Fibroblast of skin of scalp (primary cell): ENCODE results near the gene PSAP.

ENCODE experiments used
- DNase-seq: peaks from one replicate; pipeline ENCODE4 v3.0.0-alpha.2; 2013

PSAP gene

DNA sequence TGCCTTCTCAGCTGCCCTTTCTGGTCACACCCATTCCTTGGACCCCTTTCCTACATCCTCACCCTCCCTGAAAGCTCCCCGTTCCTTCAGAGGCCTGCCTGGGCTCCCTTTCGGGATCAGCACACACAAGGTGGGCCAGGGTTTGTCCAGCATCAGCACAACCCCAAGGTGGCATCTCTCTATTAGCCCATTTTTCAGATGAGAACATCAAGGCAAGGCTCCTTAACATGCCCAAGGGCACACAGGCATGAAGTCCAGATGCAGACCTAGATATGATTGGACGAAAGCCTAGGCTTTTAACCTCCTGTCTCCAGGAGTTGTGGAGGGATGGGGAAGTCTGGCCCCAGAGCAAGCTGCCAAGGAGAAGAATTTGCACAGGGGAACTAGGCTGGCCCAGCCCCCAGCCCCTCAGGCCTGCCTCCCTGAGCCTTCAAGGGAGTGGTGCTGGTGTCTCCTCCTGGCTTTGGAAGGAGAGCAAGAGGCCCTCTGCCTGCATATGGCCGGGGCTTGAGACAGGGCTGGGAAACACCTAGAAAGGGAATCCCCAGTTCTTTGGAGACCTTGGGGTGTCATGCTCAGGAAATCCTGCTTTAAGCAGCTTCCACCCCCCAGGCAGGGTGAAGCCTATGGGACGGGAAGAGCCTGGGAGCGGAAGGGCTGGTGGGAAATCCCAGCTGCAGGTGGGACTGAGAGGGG lies 68.7 kb downstream of the PSAP start:
- no peak for DNase-seq

DNA sequence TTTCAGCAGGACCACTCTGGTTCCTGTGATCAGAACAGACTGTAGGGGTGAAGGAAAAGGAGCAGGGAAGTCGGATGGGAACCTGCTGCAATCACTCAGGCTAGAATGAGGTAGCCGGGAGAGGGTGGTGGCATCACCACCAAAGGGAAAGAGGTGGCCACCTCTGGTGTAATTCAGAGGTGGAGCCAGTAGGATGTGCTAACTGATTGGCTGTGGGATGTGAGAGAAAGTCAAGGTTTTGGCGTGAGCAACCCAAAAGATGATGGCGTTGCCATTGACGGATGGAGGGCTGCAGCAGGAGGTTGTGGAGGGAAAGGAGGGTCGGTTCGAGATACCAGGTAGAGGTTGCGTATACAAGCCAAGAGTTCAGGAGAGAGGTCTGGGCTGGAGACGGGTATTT lies 70.3 kb downstream of the PSAP start:
- no peak for DNase-seq

DNA sequence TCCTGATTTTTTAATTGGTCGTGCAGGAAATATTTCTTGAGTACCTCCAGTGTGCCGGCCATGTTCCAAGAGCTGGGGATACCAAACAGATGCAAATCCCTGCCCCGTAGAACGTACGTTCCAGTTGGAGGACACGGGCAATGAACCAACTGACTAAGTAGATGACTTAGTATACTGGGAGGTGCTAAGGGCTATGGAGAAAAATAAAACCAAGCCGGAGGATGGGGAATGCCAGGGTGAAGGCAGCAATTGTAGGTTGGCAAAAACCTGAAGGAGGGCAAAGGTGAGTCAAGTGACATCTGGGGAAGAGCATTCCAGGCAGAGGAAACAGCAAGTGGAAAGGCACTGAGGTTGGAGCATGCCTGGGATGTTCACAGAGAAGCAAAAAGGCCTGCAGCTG lies 70.9 kb downstream of the PSAP start:
- no peak for DNase-seq

DNA sequence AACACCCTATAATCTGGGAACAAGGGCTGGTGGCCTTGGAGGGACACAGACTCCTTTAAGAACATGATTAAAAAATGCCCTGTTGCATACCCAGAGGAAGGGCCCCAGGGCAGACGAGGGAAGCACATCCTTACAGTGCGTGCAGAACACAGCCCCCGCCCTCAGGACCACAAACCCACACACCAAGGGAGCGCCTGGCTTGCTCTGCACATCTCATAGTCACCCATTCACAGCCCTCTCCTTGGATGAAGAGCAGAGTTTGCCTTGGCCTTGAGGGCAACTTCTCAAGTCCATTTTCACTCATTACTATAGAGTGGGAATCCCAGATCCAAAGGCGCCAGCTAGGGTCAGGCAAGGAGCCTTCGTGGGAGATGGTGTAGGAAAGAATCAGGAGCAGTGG lies 71.4 kb downstream of the PSAP start:
- DNase-seq, result no peak

DNA sequence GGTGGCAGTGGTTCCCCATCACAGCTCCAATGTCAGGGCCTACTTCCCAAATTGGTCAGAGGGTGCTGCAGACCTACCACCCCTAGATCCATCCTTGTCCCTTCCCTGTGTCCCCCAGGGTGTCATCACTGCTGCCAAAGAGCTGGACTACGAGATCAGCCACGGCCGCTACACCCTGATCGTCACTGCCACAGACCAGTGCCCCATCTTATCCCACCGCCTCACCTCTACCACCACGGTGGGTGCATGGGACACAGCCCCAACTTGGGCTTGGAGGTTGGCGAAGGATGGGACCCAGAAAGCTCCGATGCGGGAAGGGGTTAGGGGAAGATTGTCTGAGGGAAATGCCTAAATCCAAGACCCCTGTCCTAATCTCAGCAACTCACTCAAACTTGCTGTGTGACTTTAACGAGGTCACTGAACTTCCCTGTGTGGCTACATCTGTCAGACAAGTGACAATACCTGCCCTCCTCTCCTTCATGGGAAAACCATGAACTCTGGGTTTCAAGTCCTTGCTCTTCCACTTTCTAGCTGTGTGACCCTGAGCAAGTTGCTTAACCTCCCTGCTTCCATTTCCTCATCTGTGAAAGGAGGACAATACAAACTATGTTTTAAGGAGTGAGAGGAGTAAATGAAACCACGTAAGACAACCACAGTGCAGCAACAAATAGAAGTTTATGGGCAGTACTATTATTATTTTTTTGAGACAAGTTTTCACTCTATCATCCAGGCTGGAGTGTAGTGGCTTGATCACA lies 72.8 kb downstream of the PSAP start:
- no peak for DNase-seq

DNA sequence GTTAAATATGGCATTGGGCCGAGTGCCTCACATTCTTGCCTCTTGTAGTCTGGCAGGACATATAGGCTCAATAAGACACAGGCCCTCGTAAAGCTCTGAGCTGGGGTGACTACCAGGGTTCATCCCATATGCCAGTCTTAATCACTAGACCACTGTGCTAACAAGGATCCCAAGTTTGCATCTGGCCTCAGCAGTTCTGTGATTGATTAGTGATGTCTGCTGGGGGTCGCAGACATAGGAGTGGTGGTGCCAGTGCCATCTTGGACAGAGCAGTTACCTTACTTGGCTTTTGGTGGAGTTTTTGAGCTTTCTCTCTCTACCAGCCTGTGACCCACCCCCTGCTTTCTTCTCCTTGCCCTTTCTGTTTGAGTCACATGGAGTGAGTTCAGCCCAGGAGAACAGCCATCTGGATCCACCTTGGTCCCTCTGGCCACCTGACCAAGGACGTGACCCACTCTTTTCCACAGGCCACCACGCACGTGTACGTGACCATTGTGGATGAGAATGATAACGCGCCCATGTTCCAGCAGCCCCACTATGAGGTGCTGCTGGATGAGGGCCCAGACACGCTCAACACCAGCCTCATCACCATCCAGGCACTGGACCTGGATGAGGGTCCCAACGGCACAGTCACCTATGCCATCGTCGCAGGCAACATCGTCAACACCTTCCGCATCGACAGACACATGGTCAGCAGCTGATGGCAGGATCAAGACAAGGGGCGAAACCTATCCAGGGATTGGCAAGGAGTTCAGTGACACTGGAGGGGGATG lies 73.7 kb downstream of the PSAP start:
- DNase-seq, result no peak

DNA sequence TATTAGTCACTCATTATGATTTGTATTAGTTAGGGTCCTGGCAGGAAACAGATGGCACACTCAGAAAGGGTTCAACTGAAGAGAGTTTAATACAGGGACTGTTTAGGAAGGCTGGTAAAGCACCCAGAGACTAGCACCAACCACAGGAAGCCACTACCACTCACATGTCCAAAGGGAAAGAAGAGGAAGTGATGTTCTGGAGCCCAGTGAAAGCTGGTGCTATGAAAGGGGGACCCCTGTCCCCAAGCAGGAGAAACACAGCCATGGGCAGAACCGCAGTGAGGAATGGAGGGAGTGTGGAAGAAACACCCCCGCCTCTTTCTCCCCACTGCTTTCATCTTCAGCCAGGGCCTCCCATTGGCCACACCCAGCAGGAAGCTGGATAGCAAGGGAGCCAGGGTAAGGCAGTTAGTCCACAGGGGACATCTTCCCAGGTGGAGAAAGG lies 74.5 kb downstream of the PSAP start:
- DNase-seq, result no peak

DNA sequence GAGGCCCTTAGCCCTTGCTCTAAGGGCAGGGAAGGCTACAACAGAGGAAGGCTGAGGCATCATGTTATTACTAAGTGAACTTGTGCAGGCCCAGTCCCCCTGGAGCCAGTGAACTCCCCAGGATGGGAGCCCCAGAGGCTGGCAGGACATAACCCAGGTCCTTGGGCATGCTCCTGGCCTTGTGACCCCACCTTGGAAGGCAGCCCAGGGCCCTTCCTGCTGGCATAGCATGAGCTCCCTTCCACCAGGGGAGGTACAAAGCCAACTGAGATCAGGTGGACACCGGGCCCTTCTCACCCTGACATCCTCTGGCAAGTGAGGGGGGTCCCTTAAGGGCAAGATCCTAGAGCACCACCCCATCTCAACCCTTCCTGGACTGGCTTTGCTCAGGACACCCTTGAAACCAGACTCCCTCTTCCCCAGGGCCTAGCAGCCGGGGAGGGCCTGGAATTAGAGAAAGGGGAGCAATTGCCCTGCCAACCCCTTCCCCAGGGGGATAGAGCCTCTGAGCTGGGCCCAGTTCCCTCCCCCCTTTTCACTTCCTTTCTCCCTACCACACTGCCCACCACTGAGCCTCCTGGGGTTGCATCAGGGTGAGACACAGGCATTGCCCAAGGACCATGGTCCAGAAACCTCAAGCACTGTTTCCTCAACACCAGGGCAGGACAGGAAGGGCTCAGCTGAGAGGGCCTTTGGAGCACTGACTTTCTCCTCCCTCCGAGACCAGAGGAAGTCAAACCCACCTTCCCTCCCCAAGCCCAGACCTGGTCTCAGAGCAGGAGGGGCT lies 75.9 kb downstream of the PSAP start:
- DNase-seq, result no peak

DNA sequence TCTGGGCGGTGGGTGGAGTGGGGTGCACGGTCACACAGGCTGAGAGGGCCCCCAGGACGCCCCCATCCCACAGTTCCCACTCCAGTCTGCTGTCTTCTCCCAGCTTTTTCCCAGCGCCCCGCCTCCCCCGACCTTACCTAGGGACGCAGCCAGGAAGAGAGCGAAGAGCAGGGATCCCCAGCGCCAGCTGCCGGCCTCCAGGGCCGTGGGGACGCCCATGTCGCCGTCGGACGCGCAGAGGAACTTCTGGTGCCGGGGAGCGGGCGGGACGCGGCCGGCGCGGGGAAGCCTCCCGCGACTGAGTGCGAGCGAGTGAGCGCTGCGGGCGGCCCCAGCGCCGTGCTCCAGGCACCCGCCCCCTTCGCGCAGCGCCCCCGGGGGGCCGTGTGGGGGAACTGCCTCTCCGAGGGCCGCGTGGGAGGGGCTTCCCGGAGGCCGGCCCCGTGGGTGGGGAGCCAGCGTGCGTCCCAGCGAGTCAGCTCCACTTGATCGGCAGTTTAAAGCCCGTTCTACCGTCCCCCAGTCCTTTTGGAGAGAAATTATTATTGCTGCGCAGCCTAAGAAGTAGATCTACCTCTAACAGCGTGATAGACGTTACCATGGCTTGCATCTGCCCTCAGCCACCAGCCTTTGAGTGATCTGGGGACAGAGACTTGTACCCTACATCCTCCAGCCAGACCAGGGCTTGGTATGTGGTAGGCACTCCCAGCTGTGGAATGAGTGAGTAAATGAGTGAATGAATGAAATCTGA lies 77.7 kb downstream of the PSAP start, which contains the start of gene VSIR:
Gene VSIR (minus strand): TSS at position 300 of the 751 bp plus-strand sequence. CDS start 81 bp downstream, at position 219.
- peak; percentile 75 for DNase-seq

DNA sequence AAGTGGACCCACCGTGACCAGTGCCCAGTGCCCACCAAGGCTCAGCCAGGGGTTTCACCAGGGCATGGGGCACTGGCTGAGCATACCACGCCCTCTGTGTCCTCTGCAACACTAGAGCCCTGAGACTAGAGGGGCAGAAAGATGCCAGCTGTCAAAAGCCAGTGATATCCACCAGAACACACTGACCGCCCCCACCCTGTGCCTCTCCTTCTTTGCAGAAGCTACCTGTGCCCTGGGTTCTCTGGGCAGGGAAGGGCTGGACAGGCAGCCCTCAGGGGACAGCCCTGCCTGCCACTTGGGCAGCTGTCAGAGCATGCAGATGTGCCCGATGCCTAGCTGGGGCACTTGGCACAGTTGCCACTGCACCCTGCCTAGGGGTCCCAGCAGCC lies 78.2 kb downstream of the PSAP start:
- DNase-seq, result no peak

DNA sequence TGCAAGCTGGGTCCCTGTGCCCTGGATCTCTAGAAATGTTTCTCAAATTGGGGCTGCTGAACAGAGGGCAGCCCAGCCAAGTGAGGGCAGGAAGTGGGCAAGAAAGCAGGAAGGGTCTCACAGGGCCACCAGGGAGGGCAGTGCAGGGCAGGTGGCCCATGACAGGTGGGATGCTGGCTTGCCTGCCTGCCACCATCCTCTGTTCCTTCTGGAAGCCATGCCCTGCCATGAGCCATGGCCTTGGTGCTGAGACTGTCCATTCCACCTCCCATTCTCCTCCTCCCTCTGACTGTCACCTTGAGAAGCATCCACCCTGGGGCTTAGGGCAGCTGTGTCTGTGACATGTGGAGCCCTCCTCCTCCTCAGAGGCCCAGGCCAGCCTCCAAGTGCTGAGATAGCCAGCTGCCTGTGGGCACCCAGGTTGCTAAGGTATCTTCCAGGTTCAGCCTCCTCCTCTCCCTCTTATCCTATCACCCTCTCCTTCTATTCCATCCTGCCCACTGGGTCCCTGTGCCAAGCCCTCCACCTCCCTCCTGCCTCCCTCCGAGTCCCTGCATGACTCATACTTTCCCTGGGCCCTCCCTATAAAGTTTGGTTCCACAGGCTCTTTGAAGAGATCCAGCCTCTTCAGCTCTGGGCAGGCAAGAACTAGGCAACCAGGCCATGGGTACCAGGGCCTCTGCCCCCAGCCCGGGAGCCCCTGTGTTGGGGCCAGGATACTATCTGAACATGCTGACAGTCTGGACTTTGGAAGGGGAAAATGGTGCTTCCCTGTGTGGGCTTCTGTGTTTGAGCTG lies 79.0 kb downstream of the PSAP start:
- DNase-seq, result peak; percentile 68

DNA sequence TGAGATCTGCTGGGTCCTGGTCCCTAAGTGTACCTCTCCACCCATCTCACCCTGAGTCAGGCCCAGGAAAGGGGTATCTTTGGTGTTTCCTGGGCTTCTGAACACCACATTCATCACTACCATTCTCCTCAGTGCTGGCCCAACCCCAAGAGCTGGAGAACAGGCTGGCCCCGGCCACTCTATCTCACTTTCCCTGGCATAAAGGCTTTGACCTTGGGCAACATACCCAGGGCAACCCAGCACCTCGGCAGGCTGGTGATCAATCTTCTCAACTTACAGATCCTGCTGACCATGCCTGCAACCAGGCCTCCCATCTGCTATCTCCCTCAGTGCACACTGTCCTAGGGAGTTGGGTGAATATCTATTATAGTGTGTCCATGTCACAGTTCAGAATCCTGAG lies 79.8 kb downstream of the PSAP start:
- DNase-seq, result no peak

DNA sequence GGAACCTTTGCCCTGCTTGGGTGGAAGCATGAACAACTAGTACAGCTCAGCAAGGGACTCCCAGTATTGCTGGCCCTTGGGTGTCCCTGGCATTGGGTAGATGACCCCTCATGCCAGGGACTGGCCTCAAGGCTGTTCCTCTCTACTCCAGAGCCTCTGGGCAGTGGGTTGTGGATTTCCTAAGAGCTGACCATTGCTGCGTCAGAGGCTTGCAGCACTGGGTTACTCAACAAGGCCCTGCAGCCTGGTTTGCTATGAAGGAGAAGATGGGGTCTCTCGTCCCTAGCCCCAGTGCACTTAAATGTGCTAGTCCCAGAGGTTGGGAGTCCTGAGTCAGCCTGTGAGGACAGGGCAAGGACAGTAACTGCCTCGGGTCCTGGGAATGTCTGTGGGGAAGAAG lies 80.3 kb downstream of the PSAP start:
- no peak for DNase-seq

DNA sequence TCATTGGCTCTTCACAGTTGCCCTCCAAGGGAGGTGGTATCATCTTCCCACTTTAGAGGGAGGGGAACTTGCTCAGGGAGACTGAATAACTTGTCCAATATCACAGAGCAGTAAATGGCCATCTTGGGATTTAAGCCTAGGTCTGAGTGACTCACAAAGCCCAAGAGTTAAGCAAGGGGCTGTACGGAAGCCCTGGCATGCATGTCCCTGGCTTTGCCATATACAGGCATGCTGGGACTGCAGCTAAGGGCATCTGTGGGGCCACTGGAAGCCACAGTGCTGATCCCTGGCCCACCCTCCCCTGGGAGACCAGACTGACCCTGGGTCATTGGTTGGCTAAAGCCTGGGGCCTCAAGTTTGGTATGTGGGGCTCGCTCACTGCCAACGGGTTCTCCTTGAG lies 80.8 kb downstream of the PSAP start:
- DNase-seq, result no peak

DNA sequence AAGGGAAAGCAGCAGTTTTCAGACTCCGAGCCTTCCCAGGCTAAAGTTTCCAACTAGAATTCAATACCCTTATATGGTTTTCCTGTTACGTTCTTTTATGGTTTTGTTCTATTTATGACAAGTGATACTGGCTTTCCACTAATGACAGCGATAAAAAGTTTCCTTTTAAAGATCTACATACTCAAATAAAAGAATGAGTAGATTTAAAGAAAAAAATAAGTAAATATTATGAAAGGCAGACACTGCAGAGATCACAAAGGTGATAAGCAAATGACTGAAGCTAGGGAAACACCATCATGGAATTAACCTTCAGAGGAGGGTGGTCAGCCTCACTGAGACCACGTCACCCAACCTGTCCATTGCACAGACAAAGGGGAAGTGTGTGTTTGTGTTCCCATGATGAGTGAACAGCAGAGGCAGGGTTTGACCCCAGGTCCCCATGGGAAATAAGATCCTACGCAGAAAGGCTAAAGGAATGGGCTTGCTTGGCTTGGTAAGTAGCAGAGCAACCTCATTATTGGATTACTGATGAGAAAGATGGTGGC lies 81.7 kb downstream of the PSAP start:
- DNase-seq, result no peak

DNA sequence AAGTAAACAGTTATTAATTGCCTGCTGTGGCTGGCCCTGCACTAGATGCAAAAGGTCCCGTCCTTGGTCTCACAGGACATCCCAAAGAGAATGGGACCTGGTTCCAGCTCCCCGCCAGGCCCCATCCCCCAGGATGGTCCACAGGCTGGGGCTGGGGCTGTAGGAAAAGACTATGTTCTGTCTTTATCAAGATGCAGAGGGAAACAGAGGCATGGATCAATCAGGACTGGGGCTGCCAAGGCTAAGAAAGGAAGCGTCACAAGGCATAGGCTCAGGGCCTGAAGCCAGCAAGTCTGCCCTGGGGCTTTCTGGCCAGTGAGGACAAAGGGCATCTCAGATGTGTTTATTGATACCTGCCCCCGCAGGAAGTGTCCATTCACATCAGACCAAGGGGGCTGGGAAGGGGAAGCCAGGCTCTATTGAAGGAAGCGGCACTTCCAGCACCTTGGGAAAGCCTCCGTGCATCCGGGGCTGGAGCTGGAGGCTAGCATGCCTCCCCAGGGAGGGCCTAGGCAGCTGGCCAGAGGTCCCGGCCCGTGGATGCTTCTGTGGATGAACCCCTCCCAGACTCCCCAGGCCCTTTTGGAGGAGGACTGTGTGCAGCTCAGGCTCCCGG lies 83.5 kb downstream of the PSAP start:
- DNase-seq, result peak; percentile 27

DNA sequence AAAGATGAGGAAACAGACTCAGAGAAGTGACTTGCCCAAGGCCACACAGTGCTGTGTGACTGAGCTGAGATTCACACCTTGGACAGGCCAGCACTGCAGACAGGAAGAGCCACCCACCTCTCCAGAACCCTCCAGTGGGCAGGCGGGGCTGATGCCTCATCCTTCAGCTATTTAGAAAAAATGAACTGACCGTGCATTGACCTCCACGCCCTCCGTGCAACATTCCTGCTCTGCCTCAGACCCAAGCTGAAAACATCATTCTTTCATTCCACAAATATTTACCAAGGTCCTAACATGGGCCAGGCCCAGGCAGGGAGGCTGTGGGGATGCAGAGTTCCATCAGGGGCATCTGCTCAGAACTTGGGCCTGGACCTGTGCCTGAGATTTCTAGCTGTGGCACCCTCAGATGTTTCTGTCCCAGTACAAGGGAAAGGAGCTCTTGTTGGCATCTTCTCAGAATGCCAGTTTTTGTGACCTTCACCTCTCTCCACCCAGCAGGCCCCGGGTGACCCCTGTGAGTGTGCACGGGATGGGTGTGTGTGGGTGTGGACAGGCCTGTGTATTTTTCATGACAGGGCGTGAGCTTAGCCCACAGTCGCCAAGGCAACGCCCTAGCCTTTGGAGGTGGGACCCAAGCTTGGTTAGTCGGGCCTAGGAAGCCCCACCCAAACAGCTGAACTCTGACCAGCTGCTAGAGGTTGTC lies 84.2 kb downstream of the PSAP start:
- DNase-seq, result peak; percentile 95
